ENCODE data around the gene ALDH3A1. TPM values are rescaled to one million over a fixed set of nuclear protein-coding genes. Genes with fewer than 3 reads are reported as not detected.

ALDH3A1 gene
- total and polyA plus RNA-seq, 2 experiments from 2014 or later, result 0.17 to 0.21 TPM

DNA sequence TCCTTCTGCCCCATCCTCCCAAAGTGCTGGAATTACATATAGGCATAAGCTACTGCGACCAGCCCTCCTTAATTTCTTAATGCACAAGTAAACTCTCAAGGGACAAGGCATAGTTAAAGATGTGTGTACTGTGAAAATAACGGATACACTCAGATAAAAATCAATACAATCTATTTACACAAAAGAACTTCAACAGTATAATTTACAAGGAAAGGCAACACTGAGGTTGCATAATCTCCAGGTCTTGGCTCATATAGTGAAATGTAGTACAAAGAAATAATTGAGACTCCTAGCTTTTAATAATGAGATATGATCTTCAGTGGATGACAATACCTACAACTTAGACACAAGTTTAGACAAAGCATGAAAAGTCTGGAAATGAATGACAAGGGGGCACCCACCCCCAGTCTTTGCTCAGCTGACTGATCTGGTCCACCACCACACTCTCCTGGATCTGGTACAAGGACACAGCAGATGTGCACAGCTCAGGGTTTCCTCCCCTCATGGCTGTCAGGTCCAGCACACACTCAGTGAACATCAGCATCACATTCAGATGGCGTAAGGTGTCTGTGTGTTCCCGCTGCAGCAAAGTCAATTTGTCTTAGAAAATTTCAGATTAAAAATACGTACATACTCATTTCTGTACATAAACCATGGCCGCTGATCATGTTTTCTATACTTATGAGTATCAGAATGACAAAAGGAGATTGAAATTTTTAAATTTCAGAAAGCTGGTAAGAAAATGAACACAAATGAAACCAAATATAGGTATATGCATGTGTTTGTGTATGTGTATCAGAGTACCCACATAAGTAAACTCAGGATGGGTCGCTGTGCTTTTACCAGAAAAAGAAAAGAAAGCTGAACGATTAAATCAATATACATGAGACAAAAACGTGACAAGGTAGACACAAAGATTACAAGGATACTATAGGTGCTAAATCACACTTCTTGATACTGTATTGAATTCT is 33.7 kb upstream of the ALDH3A1 start:
- no peak overlapping the region for H3K27ac ChIP-seq (ENCODE audit: low read depth)
- no peak overlapping the region for H3K4me3 ChIP-seq
- H3K79me2 ChIP-seq (replicated peaks; ENCODE audit: insufficient read depth), result no peaks in the 10 kb centered on the region
- ATAC-seq, result no peak
- H3K4me3 Mint-ChIP-seq, result no peak overlapping the region
- H3K9me3 Mint-ChIP-seq, result no peaks in the 10 kb centered on the region
- no peak overlapping the region for H2AFZ ChIP-seq
- no peaks in the 10 kb centered on the region for H3K9me2 ChIP-seq (ENCODE audit: insufficient read depth)
- no peak overlapping the region for H3K27ac Mint-ChIP-seq
- H3K4me1 ChIP-seq (ENCODE audit: insufficient read depth), result no peaks in the 10 kb centered on the region
- H3F3A ChIP-seq (replicated peaks; ENCODE audit: low read depth), result no peaks in the 10 kb centered on the region
- H3K36me3 ChIP-seq (ENCODE audit: insufficient read depth), result no peaks in the 10 kb centered on the region
- TF ChIP-seq JUNB (IDR thresholded peaks at IDR 0.05; ENCODE audit: unreplicated experiment) (no peak), ZNF331 (CRISPR knock-in tag; IDR thresholded peaks at IDR 0.05; ENCODE audit: low read depth) (no peak), NANOG (IDR thresholded peaks at IDR 0.05; ENCODE audit: borderline replicate concordance) (no peak), EZH2phosphoT487 (IDR thresholded peaks at IDR 0.05; ENCODE audit: unreplicated experiment) (no peak), EZH2 (IDR thresholded peaks at IDR 0.05; ENCODE audit: low read depth, unreplicated experiment) (no peak), REST (IDR thresholded peaks at IDR 0.05; ENCODE audit: unreplicated experiment) (no peak), CREB1 (CRISPR knock-in tag; IDR thresholded peaks at IDR 0.05; ENCODE audit: low read depth) (no peak), POLR2AphosphoS5 (IDR thresholded peaks at IDR 0.05; ENCODE audit: low read depth) (no peak), ZNF114 (CRISPR knock-in tag; IDR thresholded peaks at IDR 0.05) (no peak)
- TF ChIP-seq, protein P1, sequence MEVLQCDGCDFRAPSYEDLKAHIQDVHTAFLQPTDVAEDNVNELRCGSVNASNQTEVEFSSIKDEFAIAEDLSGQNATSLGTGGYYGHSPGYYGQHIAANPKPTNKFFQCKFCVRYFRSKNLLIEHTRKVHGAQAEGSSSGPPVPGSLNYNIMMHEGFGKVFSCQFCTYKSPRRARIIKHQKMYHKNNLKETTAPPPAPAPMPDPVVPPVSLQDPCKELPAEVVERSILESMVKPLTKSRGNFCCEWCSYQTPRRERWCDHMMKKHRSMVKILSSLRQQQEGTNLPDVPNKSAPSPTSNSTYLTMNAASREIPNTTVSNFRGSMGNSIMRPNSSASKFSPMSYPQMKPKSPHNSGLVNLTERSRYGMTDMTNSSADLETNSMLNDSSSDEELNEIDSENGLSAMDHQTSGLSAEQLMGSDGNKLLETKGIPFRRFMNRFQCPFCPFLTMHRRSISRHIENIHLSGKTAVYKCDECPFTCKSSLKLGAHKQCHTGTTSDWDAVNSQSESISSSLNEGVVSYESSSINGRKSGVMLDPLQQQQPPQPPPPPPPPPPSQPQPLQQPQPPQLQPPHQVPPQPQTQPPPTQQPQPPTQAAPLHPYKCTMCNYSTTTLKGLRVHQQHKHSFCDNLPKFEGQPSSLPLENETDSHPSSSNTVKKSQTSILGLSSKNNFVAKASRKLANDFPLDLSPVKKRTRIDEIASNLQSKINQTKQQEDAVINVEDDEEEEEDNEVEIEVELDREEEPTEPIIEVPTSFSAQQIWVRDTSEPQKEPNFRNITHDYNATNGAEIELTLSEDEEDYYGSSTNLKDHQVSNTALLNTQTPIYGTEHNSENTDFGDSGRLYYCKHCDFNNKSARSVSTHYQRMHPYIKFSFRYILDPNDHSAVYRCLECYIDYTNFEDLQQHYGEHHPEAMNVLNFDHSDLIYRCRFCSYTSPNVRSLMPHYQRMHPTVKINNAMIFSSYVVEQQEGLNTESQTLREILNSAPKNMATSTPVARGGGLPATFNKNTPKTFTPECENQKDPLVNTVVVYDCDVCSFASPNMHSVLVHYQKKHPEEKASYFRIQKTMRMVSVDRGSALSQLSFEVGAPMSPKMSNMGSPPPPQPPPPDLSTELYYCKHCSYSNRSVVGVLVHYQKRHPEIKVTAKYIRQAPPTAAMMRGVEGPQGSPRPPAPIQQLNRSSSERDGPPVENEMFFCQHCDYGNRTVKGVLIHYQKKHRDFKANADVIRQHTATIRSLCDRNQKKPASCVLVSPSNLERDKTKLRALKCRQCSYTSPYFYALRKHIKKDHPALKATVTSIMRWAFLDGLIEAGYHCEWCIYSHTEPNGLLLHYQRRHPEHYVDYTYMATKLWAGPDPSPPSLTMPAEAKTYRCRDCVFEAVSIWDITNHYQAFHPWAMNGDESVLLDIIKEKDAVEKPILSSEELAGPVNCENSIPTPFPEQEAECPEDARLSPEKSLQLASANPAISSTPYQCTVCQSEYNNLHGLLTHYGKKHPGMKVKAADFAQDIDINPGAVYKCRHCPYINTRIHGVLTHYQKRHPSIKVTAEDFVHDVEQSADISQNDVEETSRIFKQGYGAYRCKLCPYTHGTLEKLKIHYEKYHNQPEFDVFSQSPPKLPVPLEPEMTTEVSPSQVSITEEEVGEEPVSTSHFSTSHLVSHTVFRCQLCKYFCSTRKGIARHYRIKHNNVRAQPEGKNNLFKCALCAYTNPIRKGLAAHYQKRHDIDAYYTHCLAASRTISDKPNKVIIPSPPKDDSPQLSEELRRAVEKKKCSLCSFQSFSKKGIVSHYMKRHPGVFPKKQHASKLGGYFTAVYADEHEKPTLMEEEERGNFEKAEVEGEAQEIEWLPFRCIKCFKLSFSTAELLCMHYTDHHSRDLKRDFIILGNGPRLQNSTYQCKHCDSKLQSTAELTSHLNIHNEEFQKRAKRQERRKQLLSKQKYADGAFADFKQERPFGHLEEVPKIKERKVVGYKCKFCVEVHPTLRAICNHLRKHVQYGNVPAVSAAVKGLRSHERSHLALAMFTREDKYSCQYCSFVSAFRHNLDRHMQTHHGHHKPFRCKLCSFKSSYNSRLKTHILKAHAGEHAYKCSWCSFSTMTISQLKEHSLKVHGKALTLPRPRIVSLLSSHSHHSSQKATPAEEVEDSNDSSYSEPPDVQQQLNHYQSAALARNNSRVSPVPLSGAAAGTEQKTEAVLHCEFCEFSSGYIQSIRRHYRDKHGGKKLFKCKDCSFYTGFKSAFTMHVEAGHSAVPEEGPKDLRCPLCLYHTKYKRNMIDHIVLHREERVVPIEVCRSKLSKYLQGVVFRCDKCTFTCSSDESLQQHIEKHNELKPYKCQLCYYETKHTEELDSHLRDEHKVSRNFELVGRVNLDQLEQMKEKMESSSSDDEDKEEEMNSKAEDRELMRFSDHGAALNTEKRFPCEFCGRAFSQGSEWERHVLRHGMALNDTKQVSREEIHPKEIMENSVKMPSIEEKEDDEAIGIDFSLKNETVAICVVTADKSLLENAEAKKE (CRISPR knock-in tag; IDR thresholded peaks at IDR 0.05), result no peak
- TF ChIP-seq, protein P2, sequence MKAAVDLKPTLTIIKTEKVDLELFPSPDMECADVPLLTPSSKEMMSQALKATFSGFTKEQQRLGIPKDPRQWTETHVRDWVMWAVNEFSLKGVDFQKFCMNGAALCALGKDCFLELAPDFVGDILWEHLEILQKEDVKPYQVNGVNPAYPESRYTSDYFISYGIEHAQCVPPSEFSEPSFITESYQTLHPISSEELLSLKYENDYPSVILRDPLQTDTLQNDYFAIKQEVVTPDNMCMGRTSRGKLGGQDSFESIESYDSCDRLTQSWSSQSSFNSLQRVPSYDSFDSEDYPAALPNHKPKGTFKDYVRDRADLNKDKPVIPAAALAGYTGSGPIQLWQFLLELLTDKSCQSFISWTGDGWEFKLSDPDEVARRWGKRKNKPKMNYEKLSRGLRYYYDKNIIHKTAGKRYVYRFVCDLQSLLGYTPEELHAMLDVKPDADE (IDR thresholded peaks at IDR 0.05), result no peak
- TF ChIP-seq, protein P3, sequence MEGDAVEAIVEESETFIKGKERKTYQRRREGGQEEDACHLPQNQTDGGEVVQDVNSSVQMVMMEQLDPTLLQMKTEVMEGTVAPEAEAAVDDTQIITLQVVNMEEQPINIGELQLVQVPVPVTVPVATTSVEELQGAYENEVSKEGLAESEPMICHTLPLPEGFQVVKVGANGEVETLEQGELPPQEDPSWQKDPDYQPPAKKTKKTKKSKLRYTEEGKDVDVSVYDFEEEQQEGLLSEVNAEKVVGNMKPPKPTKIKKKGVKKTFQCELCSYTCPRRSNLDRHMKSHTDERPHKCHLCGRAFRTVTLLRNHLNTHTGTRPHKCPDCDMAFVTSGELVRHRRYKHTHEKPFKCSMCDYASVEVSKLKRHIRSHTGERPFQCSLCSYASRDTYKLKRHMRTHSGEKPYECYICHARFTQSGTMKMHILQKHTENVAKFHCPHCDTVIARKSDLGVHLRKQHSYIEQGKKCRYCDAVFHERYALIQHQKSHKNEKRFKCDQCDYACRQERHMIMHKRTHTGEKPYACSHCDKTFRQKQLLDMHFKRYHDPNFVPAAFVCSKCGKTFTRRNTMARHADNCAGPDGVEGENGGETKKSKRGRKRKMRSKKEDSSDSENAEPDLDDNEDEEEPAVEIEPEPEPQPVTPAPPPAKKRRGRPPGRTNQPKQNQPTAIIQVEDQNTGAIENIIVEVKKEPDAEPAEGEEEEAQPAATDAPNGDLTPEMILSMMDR (conservative IDR thresholded peaks at IDR 0.05; ENCODE audit: low read depth in 2 of 2), result no peak
- no peak overlapping the region for H3K4me2 ChIP-seq
- no peaks in the 10 kb centered on the region for H3K36me3 Mint-ChIP-seq (ENCODE audit: low read depth)
- DNase-seq (ENCODE audit: low spot score), result no peak
- no peaks in the 10 kb centered on the region for H3K27me3 Mint-ChIP-seq (ENCODE audit: insufficient read depth, low read depth, poor library complexity)
- no peaks in the 10 kb centered on the region for H3K4me1 Mint-ChIP-seq
- no peaks in the 10 kb centered on the region for H3K27me3 ChIP-seq (ENCODE audit: insufficient read depth)
- no peaks in the 10 kb centered on the region for H4K20me1 ChIP-seq (replicated peaks; ENCODE audit: insufficient read depth)
